Skeletal muscle tissue (tissue), 4 donors: ENCODE results near the gene C19orf47. TPM values are rescaled to one million over a fixed set of nuclear protein-coding genes. Genes with fewer than 3 reads are reported as not detected.
A peak's percentile ranks its signal among the peaks of the same experiment; 100 is the strongest.

Experiments
- H3K27ac ChIP-seq: one replicate; pipeline ENCODE4 v1.7.0; 2013; ENCODE audit warnings: mild to moderate bottlenecking, low read depth, low read length, inconsistent platforms
- H3K27me3 ChIP-seq, 3 donors: one replicate each; pipeline ENCODE4 v1.7.0; 2013; ENCODE audit warnings: low read length in 3 of 3; ENCODE audit not compliant: control insufficient read depth in 3 of 3, insufficient read depth in 3 of 3
- H3K36me3 ChIP-seq, 3 donors: one replicate each; pipeline ENCODE4 v1.7.0; 2013; ENCODE audit warnings: low read length in 3 of 3; ENCODE audit not compliant: control insufficient read depth in 3 of 3, insufficient read depth in 3 of 3
- H3K4me1 ChIP-seq, 3 donors: one replicate each; pipeline ENCODE4 v1.7.0; 2013; ENCODE audit warnings: low read length in 3 of 3, mild to moderate bottlenecking in 3 of 3; ENCODE audit not compliant: control insufficient read depth in 3 of 3, insufficient read depth in 3 of 3
- H3K4me3 ChIP-seq, 3 donors: one replicate each; pipeline ENCODE4 v1.7.0; 2013; ENCODE audit warnings: low read length in 3 of 3
- H3K9ac ChIP-seq, 3 donors: one replicate each; pipeline ENCODE4 v1.7.0; 2013; ENCODE audit warnings: low read length in 3 of 3, mild to moderate bottlenecking in 3 of 3, moderate library complexity in 2 of 3, low read depth in 1 of 3
- H3K9me3 ChIP-seq, 3 donors: one replicate each; pipeline ENCODE4 v1.7.0; 2013; ENCODE audit warnings: low read length in 3 of 3; ENCODE audit not compliant: control insufficient read depth in 3 of 3
- total RNA-seq: library from RNA; depleted of rRNA; stranded (reverse); fragments of >200 nt; gene quantifications from one replicate; pipeline ENCODE4 v1.2.3, GENCODE V29; 2014
- donor health status: Osteomylitis.

The C19orf47 gene
- total RNA-seq, 1 donor from 2014 or later = 35.0 TPM

DNA sequence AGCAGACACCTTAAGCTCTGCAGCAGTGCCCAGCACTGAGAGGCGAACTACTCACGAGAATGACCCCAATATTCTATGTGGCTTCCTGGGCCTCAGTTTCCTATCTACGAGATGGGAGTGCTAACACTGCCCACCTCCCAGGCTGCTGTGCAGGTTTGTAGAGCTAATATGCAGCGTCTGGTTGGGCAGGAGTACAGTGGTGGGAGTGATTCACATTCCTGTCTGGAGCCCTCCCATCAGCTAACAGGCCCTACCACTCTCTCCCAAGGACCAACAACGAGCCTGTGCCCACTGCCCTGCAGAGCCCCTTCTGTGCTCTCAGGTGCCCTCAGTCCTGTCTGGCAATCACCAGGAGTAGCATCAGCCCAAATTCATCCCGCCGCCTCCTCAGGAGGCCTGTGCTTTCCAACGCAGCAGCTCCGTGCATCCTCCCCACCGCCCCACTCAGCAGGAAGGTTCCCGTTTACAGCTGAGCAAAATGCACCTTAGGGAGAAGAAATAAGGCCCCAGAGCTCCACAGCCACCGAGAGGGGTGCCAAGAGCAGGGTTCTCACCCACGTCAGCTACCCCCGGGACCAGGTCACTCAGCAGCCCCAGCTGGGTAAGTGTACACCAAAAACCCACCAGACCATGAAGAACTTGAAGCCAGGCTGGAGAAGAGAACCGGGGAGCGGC lies 69.7 kb downstream of the C19orf47 start:
- Histone ChIP-seq H3K36me3 (peaks cover 0 to 3% (median 3%) of the 10 kb centered on the region in 3 donors), H3K4me1 (peaks cover 74 to 85% (median 84%) of the 10 kb centered on the region in 3 donors), H3K27ac (peak overlapping the region; percentile 4), H3K9me3 (no peaks in the 10 kb centered on the region), H3K9ac (peak overlapping the region; percentile 52 to 96 (median 65)), H3K27me3 (no peaks in the 10 kb centered on the region), H3K4me3 (peak overlapping the region in 2 of 3 donors; percentile 47 to 49)

DNA sequence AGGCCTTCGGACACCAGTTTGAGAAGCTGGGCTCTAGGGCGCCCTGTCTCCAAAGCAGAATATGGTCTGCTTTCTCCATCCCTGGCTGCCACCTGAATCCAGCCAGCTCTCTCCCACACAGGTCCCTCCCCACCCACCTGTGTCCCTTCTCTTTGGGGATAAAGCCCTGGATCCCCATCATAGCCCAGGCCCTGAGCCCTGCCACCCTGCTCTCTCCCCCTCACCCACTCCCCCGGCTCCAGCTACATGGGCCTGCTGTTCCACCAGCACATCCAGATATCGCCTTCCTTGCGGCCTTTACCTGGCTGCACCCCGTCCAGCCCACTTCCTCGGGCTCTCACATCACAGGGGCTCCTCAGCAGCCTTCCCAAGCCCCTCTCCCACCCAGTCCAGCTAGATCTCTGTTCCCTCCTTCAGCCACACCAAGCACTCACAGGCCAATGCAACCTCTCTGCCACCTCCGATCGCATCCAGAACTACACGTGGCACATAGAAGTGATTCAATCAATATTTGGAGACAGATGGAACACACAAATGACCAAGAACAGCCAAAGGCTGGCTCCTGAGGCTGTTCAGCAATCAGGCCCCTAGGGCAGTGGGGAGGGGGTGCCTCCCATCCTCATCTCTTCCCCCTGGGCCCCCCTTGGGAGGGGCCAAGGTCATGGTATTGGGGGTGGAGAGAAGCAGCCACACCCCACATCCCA lies 70.7 kb downstream of the C19orf47 start:
- Histone ChIP-seq H3K9me3 (no peaks in the 10 kb centered on the region), H3K27ac (no peak overlapping the region), H3K27me3 (no peaks in the 10 kb centered on the region), H3K9ac (peak overlapping the region; percentile 40 to 96 (median 65)), H3K4me1 (peaks cover 69 to 79% (median 78%) of the 10 kb centered on the region in 3 donors), H3K4me3 (no peak overlapping the region), H3K36me3 (peaks cover 3 to 4% (median 4%) of the 10 kb centered on the region in 3 donors)

DNA sequence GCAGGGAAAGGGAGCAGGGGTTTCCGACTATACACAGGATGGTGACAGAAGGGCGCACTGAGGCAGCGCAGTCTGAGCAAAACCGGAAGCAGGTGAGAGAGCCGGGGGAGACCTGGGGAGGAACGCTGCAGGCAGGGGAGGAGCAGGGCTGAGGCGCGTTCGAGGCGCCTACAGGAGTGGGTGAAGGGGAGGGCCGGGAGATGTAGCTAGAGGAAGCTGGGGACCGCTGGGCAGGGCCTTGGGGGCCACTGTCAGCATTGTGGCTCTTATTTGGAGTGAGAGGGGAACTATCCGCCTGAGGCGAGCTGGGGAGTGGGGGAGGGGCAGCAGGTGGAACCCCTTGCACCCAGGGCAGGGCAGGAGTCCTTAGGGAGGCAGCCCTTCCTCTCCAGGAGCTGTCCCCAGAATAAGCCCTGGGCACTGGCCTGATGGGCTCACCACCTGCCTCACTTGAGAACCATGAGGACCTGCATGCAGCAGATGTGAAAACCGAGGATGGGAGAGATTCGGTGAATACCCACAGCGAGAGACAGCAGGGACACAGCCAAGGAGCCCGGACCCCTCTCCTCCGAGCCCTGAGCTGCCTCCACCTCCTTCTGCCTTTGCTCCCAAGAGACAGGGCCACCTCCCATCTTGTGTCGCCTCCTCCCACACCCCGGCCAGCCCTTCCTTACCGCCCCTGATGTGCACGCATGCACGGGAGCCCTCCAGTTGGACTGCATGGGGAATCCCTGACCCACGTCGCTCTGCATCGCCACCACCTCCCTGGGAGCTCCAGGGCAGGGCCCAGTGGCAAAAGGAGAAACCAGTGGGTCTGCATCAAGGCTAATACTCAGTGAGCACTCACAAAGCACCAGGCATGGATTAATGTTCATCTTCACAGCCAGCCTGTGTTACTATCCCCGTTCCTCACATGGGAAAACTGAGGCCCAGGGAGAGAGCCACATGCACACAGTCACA lies 73.3 kb downstream of the C19orf47 start:
- H3K9me3 ChIP-seq = no peaks in the 10 kb centered on the region
- no peak overlapping the region for H3K27ac ChIP-seq
- no peaks in the 10 kb centered on the region for H3K27me3 ChIP-seq
- H3K9ac ChIP-seq = peak overlapping the region in 2 of 3 donors; percentile 33 to 73
- H3K36me3 ChIP-seq = peaks cover 5 to 14% (median 13%) of the 10 kb centered on the region in 3 donors
- H3K4me3 ChIP-seq = no peak overlapping the region
- H3K4me1 ChIP-seq = peaks cover 53 to 68% (median 63%) of the 10 kb centered on the region in 3 donors

DNA sequence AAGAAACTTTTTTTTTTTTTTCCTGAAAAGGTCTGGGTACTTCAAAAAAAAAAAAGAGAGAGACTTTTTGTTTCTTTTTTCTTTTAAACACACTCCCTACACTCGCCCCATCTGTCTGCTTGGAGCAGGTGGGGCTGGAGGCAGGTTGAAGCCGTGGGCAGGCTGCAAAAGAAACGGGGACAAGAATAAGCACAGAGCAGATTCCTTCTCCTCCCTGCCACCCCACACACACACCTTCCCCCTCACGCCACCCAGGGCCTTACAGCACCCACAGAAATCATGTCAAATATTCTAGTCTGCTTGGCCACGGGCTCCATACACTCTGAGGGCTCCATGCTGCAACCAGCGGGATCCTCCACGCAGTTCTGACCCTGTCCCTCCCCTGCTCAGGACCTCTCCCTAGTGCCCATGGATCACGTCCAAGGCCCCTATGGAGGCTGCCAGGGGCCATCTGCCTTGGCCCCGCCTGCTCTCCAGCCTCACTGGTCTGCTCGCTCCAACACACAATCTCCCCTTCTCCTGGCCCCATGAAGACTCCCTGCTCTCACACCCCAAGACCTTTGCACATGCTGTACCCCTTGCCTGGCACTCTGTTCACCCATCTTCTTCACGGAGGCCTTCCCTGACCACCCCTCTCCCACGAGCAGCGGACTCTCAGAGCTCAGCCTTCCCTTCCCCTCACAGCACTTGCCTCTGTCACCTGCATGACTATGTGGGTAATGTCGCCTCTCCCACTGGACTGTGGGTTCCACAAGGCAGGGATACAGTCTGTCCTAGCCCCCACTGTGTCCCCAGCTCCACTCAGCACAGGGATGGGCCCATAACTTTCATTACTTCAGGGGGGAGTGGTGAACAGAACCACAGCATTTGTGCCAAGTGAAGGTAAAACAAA lies 74.5 kb downstream of the C19orf47 start:
- peak overlapping the region; percentile 44 to 73 (median 58) for H3K9ac ChIP-seq
- no peaks in the 10 kb centered on the region for H3K9me3 ChIP-seq
- peak overlapping the region; percentile 30 for H3K27ac ChIP-seq
- H3K36me3 ChIP-seq = peaks cover 5 to 16% (median 15%) of the 10 kb centered on the region in 3 donors
- no peaks in the 10 kb centered on the region for H3K27me3 ChIP-seq
- H3K4me3 ChIP-seq = peak overlapping the region in 1 of 3 donors; percentile 58
- H3K4me1 ChIP-seq = peaks cover 44 to 60% (median 52%) of the 10 kb centered on the region in 3 donors

DNA sequence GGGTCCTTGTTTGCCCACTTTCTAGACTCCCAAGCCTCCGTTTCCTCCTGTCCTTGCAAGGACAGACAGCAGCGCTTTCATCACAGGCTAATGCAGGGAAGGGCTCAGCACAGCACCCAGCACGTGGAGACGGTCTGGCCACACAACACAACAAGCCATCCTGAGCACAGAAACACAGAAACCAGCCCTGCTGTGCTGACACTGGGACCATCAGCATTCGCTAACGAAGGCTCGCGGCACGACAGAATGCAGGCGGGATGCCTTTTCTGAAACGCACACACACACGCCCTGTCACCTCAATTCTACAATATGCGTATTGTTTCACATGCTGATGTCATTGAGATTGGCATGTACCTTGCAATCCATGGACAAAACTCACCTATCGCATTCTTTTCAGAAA lies 75.9 kb downstream of the C19orf47 start:
- Histone ChIP-seq H3K4me3 (no peak overlapping the region), H3K9ac (no peak overlapping the region), H3K4me1 (peaks cover 50 to 60% (median 52%) of the 10 kb centered on the region in 3 donors), H3K9me3 (no peaks in the 10 kb centered on the region), H3K27me3 (no peaks in the 10 kb centered on the region), H3K27ac (no peak overlapping the region), H3K36me3 (peaks cover 5 to 16% (median 15%) of the 10 kb centered on the region in 3 donors)

DNA sequence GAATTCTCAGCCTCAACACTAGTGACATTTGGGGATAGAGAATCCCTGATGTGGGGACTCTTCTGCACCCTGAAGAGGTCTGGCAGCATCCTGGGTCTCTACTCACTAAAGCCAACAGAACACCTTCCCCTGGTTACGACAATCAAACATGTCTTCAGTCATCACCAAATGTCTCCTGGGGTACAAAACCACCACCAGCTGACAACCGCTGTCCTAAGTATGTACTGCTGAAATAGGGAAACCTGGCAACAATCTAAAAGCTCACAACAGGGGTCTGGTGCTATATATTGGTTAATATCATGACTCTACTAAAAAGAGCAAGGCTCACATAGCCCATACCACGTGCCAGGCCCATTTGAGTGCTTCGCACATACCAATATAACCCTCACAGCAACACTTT lies 76.5 kb downstream of the C19orf47 start:
- no peaks in the 10 kb centered on the region for H3K9me3 ChIP-seq
- no peak overlapping the region for H3K4me3 ChIP-seq
- peaks cover 5 to 16% (median 15%) of the 10 kb centered on the region in 3 donors for H3K36me3 ChIP-seq
- peaks cover 54 to 63% (median 55%) of the 10 kb centered on the region in 3 donors for H3K4me1 ChIP-seq
- H3K27ac ChIP-seq = no peak overlapping the region
- no peaks in the 10 kb centered on the region for H3K27me3 ChIP-seq
- H3K9ac ChIP-seq = no peak overlapping the region

DNA sequence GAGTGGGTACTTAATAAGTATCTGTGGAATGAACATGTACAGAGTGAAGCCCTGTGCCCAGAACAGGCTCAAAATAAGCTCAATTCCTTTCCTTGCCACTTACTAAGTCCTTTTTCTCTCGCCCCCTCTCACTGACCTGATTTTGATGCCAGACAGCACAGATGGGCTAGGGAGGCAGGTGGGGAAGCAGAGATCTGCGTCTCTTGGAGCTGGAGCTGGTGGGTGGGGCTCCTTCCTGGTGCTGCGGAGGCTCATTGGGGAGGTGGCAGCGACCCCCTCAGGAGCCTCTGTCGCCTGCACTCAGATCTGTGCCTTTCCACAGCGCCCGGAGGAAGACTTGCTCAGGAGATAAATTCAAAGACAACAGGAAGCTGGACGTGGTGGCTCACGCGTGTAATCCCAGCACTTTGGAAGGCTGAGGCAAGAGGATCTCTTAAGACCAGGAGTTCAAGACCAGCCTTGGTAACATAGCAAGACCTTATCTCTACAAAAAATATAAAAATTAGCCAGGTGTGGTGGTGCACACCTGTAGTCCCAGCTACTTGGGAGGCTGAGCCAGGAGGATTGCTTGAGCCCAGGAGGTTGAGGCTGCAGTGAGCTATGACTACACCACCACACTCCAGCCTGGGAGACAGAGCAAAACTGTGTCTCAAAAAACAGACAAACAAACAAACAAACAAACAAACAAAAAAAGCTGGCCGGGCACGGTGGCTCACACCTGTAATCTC lies 77.7 kb downstream of the C19orf47 start:
- no peak overlapping the region for H3K9ac ChIP-seq
- peaks cover 65 to 75% (median 65%) of the 10 kb centered on the region in 3 donors for H3K4me1 ChIP-seq
- no peaks in the 10 kb centered on the region for H3K27me3 ChIP-seq
- H3K27ac ChIP-seq = no peak overlapping the region
- no peak overlapping the region for H3K4me3 ChIP-seq
- no peaks in the 10 kb centered on the region for H3K9me3 ChIP-seq
- peaks cover 5 to 16% (median 15%) of the 10 kb centered on the region in 3 donors for H3K36me3 ChIP-seq
